HT-29 (cell line): ENCODE data around the gene MBD5. TPM values are rescaled to one million over a fixed set of nuclear protein-coding genes. Genes with fewer than 3 reads are reported as not detected.
"Not testable (repeated sequence)": the region's sequence is repeated elsewhere in the genome, so short reads cannot be mapped to it uniquely, and the experiment has no call there.

ENCODE experiments used
- DNase-seq: peaks from one replicate; pipeline ENCODE4 v3.0.0-alpha.2; 2015; ENCODE audit warnings: low spot score
- total RNA-seq: library from RNA; depleted of rRNA; stranded (reverse); fragments of >200 nt; shearing (Covaris generic); gene quantifications from 2 replicates; pipeline ENCODE4 v1.2.3, GENCODE V29; 2014

Gene MBD5
- total RNA-seq, 1 experiment from 2014 or later: 14.1 TPM

DNA sequence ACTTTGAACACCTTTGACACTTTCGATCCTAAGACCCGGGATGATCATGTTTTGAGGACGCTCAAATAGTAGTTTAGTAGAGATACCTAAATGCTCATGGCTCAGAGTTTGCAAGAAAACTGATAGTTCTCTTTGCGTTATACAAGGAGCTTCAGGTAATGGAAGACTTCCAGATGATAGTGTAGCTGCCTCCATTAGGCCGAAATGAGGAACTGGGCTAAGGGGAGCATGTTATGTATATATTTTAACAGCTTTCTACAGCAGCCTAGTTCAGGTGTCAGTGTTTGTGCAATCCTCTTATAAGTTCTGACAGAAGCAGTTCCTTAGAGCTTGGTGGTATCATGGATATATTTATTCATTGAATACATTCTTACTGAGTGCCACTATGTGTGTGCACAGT, 496.9 kb downstream of the MBD5 start:
- no peak for DNase-seq

DNA sequence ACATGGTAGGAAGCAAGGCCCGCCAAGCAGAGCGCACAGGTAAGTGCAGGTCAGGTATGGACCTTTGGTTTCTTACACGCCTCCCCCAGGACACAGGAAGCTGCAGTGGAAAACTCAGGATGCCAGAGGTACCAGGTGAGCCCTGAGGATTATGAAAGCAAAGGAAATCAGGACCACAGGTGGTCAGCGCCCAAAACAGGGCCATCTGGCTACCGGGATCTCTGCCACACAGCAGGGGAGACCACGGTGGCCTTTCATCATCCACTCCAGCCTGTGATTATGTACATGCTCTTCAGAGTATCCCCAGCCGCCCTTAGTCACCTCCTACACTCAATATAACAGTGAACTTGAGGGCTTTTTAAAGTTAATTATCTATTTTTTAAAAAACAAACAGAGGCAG, 498.1 kb downstream of the MBD5 start:
- no peak for DNase-seq

DNA sequence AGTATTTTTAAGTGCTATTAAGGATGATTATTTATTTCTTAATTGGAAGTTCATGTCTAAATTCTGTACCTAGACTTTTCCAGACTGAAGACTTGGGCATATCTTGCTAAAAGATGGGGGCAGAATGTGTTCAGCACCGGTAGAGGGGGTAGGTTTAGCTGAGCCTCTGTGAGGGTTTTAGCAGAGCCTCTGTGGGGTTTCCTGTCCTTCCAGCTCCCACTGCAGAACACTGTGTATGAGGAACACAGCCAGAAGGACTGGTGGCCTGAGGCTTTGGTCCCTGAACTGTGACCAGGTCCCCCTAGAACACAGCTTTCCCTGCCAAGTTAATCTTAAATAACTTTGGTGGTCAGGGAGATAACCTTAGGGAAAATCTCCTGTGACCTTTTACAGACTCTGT, 500.3 kb downstream of the MBD5 start:
- no peak for DNase-seq

DNA sequence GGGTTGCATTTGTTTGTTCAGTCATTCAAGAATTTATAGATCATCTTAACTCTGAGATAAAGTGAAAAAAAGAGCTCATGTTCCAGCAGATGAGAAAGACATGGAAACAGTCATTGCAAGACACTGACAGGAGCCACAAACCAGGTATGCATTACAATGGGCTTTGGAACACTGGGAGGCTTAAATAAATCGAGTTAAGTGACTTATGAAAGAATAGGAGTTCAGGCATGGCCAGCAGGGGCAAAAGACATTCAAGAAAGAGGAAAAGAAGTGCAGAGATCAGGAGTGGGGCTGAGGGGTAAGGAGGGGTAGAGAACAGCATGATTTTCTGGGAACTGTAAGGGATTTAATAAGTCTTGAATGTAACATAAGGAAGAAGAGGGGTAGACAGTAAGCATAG, 502.4 kb downstream of the MBD5 start:
- DNase-seq: no peak

DNA sequence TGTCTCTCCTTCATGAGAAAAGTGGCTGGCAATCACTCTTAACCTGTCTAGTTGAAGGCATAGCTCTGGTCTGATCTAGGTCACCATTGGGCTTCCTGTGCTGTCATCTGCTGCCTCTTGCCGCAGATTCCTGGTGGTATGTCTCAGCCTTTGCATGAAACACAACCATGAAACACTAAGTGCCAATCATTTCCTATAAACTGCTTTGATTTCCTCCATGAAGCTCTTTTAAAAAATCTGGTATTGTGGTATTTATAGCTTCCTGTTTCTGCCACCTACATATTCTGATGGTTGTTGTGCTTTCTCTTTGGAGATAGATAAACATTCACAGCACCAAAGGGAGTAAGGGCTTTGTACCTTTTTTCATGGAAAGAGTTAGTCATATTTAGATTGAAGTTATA, 503.6 kb downstream of the MBD5 start:
- no peak for DNase-seq

DNA sequence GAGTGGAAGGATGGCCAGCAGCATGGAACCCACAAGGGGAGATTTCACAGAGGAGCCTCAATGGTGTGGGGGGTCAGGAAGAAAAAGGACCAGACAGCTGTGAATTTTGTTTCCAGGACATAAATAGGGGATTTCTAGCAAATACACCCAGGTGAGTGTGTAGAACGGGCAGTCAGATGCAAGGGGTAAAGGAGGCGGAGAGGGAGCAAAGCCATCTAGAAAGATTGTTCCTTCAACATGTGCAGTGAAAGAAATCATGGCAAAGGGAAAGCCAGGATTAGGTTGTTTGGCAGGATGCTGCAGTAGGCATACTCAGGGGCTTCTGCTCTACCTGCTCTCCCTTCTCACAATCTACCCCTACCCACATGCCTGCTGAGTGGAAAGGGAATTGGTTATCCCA, 504.2 kb downstream of the MBD5 start:
- no peak for DNase-seq

DNA sequence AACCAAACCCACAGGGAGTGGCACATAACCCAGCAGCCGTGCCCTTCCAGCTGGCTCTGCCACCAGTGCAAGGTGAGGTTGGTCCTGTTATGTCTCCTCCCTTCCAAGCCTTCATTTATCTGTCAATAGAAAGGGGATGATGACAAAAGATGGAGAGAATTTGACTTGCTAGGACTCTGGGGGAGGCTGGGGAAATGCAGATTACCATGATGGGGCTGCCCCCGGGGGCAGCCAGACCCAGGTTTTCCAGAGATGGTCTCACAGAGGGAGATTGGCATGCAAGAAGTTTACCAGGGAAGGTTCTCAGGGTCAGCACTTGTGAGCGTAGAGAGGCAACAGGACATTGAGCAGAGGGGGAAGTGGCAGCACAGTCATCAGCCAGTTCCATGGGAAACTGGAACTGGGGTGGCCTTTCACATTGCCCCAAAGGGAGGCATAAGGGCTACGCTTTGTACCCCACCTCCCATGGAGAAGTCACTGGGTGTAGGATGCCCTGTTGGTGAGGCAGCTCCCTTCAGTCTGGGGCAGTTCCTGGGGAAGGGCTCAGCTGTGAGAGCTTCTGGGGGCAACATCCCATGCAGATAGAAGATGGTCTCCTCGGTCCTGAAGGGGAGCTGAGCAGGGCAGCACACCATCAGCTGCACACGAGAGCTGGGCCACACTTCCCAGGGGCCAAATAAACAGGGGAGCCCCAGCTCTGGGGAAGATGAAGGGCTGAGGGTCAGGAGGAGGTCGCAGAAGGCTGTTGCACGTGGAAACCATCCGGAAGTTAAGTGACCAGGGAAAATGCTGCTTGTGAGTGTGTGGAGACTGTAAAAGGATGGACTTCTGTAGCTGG, 505.8 kb downstream of the MBD5 start:
- DNase-seq: no peak

DNA sequence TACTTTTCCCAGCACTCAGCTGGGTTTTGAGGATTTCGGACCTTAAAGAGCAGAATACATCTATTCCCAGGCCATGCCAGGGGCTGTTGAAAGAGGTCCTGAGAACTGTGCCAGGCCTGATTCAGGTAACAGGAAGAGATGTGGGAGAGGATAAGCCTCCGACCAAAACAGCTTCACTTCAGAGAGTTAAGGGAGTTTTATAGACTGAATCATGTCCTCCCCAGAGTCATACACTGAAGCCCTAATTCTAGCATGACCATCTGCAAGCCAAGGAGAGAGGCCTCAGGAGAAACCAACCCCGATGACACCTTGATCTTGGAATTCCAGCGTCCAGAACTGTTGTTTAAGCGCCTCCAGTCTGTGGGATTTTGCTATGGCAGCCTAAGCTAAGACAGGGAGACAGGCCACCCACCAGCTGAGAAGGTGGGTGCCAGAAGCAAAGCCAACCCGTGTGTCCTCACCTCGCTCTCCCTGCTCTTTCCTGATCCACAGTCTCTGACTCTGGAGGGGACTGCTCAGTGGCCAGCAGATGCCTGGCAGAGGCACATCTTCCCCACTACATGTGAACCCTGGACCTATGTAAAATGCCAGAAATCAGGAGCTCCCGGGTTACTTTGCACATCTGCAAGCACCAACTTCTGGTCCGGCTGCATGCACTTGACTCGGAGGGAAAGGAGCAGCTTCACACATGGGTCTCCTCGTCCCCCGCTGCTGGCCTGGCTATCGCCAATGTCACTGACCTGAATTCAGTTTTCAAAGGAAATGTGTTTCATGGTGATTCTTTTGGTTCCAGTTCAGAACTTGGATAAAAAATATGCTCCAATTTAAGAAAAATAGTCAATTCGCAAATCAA, 506.8 kb downstream of the MBD5 start:
- no peak for DNase-seq

DNA sequence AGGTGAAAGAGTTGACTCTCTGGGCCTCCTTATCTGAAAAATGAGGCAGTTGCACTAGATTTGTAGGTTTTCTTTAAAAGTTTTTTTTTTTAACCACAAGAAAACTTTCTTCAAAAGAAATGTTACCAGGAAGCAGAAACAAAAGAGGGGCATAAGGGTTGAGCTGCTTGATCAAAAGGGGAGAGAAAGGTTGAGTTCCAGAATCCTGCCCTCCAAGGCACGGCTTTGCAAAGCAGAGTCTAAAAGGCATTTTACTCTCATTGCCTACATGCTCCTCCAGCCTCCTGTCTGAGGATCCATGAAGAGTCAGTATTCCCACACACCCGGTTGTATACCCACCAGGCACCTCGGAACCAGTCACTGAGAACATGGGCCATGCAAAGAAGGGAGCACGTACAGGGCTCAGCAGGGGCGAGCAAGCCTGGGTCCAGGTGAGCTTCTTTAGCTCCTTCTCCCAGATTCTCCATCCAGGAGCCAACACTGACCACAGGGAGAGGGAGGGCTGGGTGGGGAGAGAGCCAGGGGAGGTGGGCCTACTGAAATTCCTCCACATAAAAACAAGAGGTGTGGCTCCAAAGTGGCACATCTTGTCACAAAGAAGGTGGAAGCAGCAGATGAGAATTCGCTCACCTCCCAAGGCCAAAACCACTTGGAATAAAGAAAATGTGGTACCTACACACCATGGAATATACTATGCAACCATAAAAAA, 507.6 kb downstream of the MBD5 start:
- no peak for DNase-seq

DNA sequence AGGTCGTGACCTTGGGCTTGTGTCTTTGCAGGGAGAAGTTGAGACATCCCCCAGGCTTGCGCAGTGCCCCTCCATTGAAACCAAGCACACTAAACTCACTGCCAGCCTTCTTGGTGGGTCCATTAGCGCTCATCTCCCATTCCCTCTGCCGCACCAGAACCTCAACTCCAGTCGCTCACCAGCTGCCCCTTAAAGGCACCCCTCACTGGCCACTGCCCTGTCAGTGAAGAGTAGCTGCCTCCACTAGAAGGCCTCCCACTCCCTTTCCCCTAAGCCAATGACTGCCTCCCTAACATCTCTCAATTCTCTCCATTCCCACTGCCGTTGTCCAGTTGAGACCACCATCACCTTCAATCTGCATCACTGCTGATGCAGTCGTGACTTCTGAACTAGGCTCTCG, 508.9 kb downstream of the MBD5 start:
- no peak for DNase-seq

DNA sequence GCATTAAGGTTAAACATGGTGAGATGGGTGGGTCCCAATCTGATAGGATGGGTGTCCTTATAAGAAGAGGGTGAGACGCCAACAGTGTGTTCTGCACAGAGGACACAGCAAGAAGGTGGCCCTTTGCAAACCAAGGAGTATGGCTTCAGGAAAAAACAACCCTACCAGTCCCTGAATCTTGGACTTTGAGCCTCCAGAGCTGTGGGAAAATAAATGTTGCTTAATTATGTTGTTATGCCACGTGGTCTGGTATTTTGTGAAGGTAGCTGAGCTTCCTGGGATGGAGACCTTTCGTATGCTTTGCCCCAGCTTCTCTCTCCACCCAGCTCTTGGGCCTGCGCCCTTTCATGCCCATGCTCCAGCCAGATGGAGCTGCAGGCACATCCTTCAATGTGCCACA, 509.5 kb downstream of the MBD5 start:
- no peak for DNase-seq

DNA sequence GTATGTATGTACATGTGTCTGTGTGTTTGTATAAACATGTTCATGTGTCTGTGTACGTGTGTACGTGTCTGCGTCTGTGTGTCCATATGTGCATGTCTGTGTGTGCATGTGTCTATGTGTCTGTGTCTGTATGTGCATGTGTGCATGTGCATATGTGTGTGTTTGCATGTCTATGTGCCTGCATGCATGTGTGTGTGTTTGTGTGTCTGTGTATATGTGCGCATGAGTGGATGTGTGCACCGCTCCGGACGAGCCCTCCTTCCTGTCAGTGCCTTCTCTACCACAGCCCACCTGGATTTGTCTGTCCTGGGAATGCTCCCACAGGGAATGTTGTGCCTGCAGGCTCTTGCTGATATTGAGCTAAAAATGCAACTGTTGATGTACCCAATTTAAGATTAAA, 510.3 kb downstream of the MBD5 start:
- DNase-seq: no peak

DNA sequence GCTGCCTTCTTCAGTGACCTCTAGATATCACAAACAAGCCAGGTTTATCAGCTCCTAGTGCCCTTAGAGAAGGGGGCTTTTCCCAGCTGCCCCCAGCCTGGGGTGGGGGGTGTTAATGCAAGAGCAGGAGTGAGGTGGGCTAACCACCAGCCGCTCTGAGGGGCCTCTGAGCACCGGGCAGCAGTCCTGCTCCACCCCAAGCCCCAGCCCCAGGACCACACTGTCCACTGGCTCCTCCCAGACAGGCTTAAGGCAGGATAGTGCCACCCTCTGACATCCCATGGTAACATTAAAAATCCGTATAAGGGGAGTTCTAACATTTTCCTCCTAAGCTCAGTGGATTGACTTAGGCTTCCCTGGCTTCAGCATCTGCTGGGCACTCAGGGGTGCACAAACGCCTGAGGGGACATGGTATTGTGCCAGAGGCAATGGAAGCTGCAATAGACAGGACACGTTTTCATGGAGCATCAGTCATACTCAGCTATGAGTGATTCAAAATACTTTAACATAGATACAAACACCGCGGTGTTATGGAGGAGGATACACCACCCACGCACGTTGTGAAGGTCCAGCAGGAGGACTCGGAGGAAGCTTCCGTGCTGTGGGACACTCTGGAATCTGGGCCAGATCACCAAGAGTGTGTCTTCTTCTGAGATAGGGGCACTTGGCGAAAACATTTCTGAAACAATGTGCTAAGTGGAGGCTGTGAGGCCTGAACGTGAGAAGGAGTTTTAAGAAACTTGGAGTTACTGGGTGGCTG, 511.0 kb downstream of the MBD5 start:
- no peak for DNase-seq

DNA sequence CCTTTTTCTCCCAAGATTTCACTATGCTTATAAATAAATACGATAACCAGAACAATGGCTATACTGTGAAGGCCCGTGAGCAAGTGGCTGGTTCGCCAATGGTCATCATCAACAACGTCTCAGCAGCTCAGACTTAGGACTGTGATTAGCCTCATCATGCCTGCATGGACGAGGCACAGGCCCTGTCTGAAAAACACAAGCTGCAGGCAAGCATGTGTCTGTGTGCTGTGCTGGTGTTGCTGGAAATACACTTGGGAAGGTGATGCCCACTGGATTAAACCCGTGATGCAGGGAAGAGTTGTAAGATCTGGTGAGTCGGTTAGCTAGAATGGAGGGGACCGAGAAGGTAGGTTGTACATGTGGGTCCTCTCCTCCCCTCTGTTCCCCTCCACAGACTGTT, 512.1 kb downstream of the MBD5 start:
- DNase-seq: no peak

DNA sequence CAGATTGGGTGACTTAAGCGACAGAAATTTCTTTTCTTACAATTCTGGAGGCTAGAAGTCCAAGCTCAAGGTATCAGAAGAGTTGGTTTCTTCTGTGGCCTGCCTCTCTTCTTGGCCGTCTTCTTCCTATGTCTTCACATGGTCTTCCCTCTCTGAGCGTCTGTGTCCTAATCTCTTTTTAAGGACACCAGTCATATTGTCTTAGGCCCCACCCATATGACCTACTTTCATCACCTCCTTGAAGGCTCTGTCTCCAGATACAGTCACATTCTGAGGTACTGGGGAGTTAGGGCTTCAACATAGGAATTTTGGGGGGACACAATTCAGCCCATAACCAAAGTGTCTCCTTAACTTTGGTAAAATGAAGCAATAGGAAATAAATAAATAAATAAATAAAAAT, 512.8 kb downstream of the MBD5 start:
- no peak for DNase-seq

DNA sequence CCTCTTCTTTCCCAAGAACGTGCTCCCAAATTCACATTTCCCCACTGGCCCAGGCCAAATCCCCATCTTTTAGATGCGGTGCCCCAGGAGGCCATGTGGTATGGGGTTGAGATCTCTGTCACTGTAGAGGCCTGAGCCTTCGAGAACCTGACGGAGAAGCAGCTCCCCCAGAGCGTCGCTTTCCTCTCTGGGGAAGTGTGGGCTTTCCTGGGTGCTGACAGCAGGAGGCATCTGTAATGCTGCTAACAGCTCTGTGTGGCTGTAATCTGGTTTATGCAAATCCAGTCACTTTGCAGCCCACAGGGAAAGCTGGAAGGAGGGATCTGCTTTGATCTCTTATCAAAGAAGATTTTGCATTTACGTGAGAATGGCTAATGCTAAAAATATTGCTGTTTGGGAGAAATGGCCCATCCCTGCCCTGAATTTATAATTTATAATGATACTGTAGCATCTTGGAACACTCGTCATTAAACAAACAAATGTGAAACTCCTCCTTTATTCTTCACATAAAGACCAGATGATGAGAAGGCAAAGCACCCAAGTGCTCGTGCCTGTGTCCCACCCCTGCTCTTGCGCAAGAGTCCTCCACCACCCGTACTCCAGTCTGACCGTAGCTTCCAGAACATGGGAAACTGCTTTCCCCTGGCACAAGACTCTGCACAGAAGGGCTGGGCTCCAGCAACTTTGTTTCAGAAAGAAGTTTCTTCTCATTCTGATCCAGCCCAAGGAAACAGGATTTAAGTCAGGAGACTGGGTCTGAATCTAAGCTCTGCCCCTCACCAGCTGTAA, 513.7 kb downstream of the MBD5 start:
- DNase-seq: no peak

DNA sequence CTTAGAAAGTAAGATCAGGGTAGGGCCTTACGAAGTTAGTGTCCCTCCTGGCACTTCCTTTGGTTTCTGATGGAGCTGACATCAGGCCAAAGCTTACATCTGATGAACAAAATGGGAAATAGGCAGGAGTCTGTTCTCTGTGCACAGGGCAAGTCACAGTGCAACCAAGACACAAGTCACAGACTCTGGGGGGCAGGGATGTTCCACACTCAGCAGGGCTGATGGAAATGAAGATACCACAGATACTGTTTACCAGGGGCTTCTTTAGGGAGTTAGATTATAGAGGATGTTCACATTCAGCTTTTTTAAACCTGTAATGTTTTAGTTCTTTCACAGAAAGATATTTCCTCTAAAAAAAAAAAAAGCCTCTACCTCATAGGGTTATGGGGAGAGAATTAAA, 517.5 kb downstream of the MBD5 start:
- DNase-seq: no peak

DNA sequence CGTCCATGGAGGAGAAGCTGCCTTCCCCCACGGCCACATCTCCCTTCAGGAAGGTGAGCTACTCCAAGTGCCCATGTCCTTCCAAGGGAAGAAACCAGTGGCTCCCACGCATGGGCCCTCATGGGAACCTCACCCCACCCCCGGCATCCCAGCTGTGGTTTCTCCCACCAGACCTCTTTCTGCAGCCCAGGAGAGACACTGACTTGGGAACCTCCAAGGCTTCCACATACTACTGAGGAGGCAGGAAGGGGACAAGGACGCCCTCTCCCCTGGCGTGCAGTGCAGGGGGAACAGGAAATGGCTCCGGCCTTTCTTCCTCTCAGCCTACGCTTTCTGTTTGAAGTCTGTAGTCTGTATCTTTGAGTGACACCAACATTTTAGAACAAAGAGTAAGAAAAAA, 519.1 kb downstream of the MBD5 start:
- no peak for DNase-seq

DNA sequence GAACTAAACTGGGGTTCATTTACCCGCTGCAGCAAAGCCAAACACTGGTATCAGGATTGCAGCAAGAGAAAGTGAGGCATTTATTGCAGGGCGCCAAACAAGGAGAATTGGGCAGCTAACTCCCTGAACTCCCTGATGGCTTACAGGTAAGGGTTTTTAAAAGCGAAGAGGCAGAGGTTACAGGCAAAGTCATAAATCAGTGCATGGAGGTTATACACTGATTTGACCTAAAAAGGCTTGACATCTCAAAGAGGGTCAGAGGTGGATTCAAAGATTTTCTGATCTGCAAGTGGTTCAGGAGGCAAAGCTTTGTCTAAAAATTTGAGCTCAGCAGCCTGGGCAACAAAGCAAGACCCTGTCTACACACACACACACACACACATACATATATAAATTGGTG, 520.9 kb downstream of the MBD5 start:
- no peak for DNase-seq

DNA sequence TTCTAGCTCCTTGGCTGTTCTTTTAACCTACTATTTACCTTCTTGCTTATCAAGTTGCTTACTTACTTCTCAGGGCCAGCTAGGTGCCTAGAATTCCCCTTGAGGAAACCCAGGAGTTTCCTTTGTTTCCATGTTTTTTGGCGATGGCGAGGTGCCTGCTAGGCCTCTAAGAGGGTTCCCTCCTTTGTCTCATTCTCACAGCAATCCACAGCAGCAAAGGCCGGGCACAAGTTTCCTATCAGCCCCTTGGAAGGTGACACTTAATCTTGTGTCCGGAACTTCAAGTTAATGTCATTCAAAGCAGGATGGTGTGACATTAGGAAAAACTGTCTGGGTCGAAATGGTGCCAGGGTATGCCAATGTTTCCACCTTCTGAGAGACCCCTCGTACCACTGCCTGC, 521.7 kb downstream of the MBD5 start:
- DNase-seq: no peak

DNA sequence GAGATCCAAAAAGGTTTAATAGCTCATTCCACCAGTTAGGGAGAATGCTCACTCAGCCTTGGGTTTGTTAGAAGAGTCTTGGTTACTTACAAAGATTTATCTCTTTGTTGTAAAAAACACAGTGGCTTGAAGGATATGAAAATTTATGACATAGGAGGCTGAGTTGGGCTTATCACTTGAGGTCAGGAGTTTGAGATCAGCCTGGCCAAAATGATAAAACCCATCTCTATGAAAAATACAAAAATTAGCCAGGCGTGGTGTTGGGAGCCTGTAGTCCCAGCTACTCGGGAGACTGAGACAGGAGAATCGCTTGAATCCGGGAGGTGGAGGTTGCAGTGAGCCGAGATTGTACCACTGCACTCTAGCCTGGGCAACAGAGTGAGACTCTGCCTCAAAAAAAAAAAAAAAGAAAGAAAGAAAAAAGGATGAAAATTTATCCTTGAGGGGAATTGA, 522.2 kb downstream of the MBD5 start:
- DNase-seq: not testable (repeated sequence)
